Measurements from ENCODE around the gene CTNNBL1. TPM values are rescaled to one million over a fixed set of nuclear protein-coding genes. Genes with fewer than 3 reads are reported as not detected.

Gene CTNNBL1
- total RNA-seq, 1 experiment from 2014 or later = 71.2 TPM

- ChIA-PET POLR2A (interaction anchor here (0.7 kb wide), 1 partner anchor 68 kb away, joined by 4 read pairs; no protein-coding TSS in a partner anchor), CTCF (no interaction called here)
- Histone ChIP-seq H3K9me3 (ENCODE audit: control insufficient read depth, insufficient read depth, low read depth, low read length) (no peaks in the 10 kb centered on the region), H3K36me3 (ENCODE audit: control insufficient read depth, insufficient read depth, low read length) (no peaks in the 10 kb centered on the region), H3K27me3 (ENCODE audit: control insufficient read depth, insufficient read depth, low read length) (no peaks in the 10 kb centered on the region), H3K4me3 (ENCODE audit: low read depth in 2 of 2, low read length in 2 of 2) (no peak overlapping the region), H3K4me1 (ENCODE audit: control insufficient read depth, insufficient read depth, low read length) (no peaks in the 10 kb centered on the region), H3K27ac (ENCODE audit: low read length) (no peak overlapping the region)
- in situ Hi-C loops (cut with HindIII; ENCODE audit: low pct_unique_long_range_greater_than_20kb, low sequenced_read_pairs) (no loop called here), intact Hi-C loops (cut with micrococcal nuclease; ENCODE audit: unreplicated experiment) (no loop called here)
- ATAC-seq = no peak
- DNase-seq (ENCODE audit: low read depth, low spot score) = no peak
- no TSS peak for BruUV-seq (replicated peaks)
- TF ChIP-seq REST (IDR thresholded peaks at IDR 0.05; ENCODE audit: insufficient read depth in 1 of 2, low read depth in 2 of 2, low read length in 1 of 2) = no peak
- TF ChIP-seq CTCF (IDR thresholded peaks at IDR 0.05) = no peak
- TF ChIP-seq POLR2AphosphoS5 (IDR thresholded peaks at IDR 0.05; ENCODE audit: low read depth, low read length) = no peak
- TF ChIP-seq TCF7L2 (IDR thresholded peaks at IDR 0.05; ENCODE audit: low read depth, low read length) = no peak
- TF ChIP-seq SIN3A (IDR thresholded peaks at IDR 0.05; ENCODE audit: borderline replicate concordance, insufficient read depth, low read depth, low read length) = no peak
Observed at GRCh38 chr20:37797669-37798175, 103.9 kb downstream of the CTNNBL1 start.

DNA sequence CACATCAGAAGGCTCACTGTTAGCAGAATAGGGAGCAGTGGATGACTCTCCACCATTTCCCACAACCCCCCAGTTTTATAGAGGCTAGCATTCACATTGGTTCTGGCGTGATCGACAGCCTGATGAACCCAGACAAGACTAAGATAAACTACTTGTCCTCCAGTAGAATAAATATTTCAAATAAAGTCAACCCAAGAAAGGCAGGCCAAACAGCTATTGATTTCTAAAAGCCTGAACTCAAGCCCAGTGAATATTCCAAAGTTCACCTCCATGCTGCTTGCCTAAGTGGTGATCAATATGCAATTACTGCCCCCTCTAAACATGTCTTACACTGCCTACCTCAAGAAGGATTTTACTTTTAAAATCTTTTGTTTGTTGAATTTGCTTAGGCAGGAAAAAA, 104.5 kb downstream of the CTNNBL1 start:
- BruUV-seq (replicated peaks) = no TSS peak
- no peak for ATAC-seq

More for the DNA sequence above, 104.5 kb downstream of the CTNNBL1 start:
- no peak for TF ChIP-seq CTCF (IDR thresholded peaks at IDR 0.05)
- TF ChIP-seq SIN3A (IDR thresholded peaks at IDR 0.05; ENCODE audit: borderline replicate concordance, insufficient read depth, low read depth, low read length) = no peak
- intact Hi-C loops (cut with micrococcal nuclease; ENCODE audit: unreplicated experiment) = no loop called here
- Histone ChIP-seq H3K4me1 (ENCODE audit: control insufficient read depth, insufficient read depth, low read length) (no peaks in the 10 kb centered on the region), H3K27me3 (ENCODE audit: control insufficient read depth, insufficient read depth, low read length) (no peaks in the 10 kb centered on the region), H3K4me3 (ENCODE audit: low read depth in 2 of 2, low read length in 2 of 2) (no peak overlapping the region), H3K36me3 (ENCODE audit: control insufficient read depth, insufficient read depth, low read length) (no peaks in the 10 kb centered on the region), H3K9me3 (ENCODE audit: control insufficient read depth, insufficient read depth, low read depth, low read length) (no peaks in the 10 kb centered on the region), H3K27ac (ENCODE audit: low read length) (no peak overlapping the region)
- DNase-seq (ENCODE audit: low read depth, low spot score) = no peak
- in situ Hi-C loops (cut with HindIII; ENCODE audit: low pct_unique_long_range_greater_than_20kb, low sequenced_read_pairs) = no loop called here
- ChIA-PET CTCF (no interaction called here), POLR2A (interaction anchor here (0.7 kb wide), 1 partner anchor 69 kb away, joined by 4 read pairs; no protein-coding TSS in a partner anchor)

Data from Panc1 (cell line).